GM12801 (cell line): Measurements from ENCODE around the gene COPG2.

Source experiments
- TF ChIP-seq, protein P1 (sequence below): IDR thresholded peaks from one replicate; pipeline ENCODE4 v1.5.1; 2011; ENCODE audit warnings: control low read depth; ENCODE audit not compliant: insufficient read length; ENCODE audit errors: extremely low read depth

Gene COPG2

GRCh38 chr7:130485734-130486113 is 182.8 kb downstream of the COPG2 start:
- TF ChIP-seq, protein P1, sequence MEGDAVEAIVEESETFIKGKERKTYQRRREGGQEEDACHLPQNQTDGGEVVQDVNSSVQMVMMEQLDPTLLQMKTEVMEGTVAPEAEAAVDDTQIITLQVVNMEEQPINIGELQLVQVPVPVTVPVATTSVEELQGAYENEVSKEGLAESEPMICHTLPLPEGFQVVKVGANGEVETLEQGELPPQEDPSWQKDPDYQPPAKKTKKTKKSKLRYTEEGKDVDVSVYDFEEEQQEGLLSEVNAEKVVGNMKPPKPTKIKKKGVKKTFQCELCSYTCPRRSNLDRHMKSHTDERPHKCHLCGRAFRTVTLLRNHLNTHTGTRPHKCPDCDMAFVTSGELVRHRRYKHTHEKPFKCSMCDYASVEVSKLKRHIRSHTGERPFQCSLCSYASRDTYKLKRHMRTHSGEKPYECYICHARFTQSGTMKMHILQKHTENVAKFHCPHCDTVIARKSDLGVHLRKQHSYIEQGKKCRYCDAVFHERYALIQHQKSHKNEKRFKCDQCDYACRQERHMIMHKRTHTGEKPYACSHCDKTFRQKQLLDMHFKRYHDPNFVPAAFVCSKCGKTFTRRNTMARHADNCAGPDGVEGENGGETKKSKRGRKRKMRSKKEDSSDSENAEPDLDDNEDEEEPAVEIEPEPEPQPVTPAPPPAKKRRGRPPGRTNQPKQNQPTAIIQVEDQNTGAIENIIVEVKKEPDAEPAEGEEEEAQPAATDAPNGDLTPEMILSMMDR, result no peak

- TF ChIP-seq, protein P1, result no peak
Measured at GRCh38 chr7:130483031-130483430, 185.5 kb downstream of the COPG2 start.

- TF ChIP-seq, protein P1, result no peak
Measured at GRCh38 chr7:130481898-130482297, 186.7 kb downstream of the COPG2 start.

- TF ChIP-seq, protein P1, result no peak
Measured at GRCh38 chr7:130479716-130480400, 188.7 kb downstream of the COPG2 start.

GRCh38 chr7:130478991-130479390 is 189.6 kb downstream of the COPG2 start:
- TF ChIP-seq, protein P1, result no peak

DNA sequence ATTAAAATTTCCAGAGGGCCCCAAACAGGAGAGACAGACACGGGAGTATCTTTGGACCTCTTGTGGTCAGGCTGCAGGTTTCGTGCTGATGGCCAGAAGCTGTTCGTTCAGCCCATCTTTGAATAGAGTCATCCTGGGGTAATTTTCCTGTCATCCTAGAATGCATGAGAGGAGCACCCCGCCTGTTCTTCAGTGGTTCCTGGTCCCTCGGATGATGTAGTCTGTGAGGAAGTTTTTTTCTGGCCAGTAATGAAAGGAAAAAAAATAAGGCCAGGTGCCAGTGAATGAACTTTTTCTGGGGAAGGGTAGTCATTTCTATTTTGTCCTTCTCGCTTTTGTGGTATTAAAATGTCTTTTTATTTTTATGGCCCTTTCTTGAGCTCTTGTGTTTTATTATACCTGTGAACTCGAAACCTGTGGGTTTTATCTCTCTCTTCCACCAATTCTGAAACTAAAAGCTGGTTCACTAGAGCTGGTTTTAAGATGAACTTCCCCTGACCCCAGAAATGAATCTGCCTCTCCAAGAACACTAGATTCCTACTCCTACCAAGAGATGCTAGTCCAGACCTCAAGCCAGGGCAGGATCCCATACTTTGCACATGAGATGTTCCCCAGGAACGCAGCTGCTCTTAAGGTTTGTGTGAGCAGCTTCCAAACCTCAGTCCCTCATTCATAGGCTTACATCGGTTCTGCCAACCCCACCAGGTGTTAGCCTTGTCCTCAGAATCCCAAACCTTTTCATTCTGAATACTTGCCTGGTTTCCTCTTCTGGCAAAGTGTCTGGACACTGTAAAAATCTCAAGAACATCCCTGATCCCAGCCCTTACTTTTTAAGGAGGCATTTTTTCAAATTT is 192.0 kb downstream of the COPG2 start:
- TF ChIP-seq, protein P1, result no peak

GRCh38 chr7:130475776-130476175 is 192.8 kb downstream of the COPG2 start:
- TF ChIP-seq, protein P1, result no peak
